ENCODE measurements around the gene NBAS.

The NBAS gene

GRCh38 chr2:15554525-15555218 is 6.5 kb downstream of the NBAS start:
- DNase-seq (ENCODE audit: low read depth) = no peak
- no peak overlapping the region for H3K4me3 ChIP-seq (ENCODE audit: low read depth, low read length)
- TF ChIP-seq MYC (IDR thresholded peaks at IDR 0.05; ENCODE audit: low read depth, low read length) (no peak), POLR2A (IDR thresholded peaks at IDR 0.05; ENCODE audit: extremely low read depth, insufficient read length) (no peak)
- TF ChIP-seq, protein P1, sequence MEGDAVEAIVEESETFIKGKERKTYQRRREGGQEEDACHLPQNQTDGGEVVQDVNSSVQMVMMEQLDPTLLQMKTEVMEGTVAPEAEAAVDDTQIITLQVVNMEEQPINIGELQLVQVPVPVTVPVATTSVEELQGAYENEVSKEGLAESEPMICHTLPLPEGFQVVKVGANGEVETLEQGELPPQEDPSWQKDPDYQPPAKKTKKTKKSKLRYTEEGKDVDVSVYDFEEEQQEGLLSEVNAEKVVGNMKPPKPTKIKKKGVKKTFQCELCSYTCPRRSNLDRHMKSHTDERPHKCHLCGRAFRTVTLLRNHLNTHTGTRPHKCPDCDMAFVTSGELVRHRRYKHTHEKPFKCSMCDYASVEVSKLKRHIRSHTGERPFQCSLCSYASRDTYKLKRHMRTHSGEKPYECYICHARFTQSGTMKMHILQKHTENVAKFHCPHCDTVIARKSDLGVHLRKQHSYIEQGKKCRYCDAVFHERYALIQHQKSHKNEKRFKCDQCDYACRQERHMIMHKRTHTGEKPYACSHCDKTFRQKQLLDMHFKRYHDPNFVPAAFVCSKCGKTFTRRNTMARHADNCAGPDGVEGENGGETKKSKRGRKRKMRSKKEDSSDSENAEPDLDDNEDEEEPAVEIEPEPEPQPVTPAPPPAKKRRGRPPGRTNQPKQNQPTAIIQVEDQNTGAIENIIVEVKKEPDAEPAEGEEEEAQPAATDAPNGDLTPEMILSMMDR (IDR thresholded peaks at IDR 0.05; ENCODE audit: low read depth, low read length) = no peak
- TF ChIP-seq, protein P2, sequence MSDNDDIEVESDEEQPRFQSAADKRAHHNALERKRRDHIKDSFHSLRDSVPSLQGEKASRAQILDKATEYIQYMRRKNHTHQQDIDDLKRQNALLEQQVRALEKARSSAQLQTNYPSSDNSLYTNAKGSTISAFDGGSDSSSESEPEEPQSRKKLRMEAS (IDR thresholded peaks at IDR 0.05; ENCODE audit: low read depth, low read length) = no peak

GRCh38 chr2:15553951-15554350 is 7.2 kb downstream of the NBAS start:
- no peak overlapping the region for H3K4me3 ChIP-seq (ENCODE audit: low read depth, low read length)
- TF ChIP-seq, protein P1 (IDR thresholded peaks at IDR 0.05; ENCODE audit: low read depth, low read length) = no peak
- TF ChIP-seq MYC (IDR thresholded peaks at IDR 0.05; ENCODE audit: low read depth, low read length) (no peak), POLR2A (IDR thresholded peaks at IDR 0.05; ENCODE audit: extremely low read depth, insufficient read length) (no peak)

GRCh38 chr2:15553519-15553918 is 7.6 kb downstream of the NBAS start:
- DNase-seq (ENCODE audit: low read depth) = no peak
- no peak for TF ChIP-seq POLR2A (IDR thresholded peaks at IDR 0.05; ENCODE audit: extremely low read depth, insufficient read length)
- TF ChIP-seq, protein P2 (IDR thresholded peaks at IDR 0.05; ENCODE audit: low read depth, low read length) = no peak
- TF ChIP-seq MYC (IDR thresholded peaks at IDR 0.05; ENCODE audit: low read depth, low read length) = no peak
- TF ChIP-seq, protein P1 (IDR thresholded peaks at IDR 0.05; ENCODE audit: low read depth, low read length) = no peak
- H3K4me3 ChIP-seq (ENCODE audit: low read depth, low read length) = no peak overlapping the region

More at GRCh38 chr2:15553951-15554350, 7.2 kb downstream of the NBAS start:
- DNase-seq (ENCODE audit: low read depth) = no peak

DNA sequence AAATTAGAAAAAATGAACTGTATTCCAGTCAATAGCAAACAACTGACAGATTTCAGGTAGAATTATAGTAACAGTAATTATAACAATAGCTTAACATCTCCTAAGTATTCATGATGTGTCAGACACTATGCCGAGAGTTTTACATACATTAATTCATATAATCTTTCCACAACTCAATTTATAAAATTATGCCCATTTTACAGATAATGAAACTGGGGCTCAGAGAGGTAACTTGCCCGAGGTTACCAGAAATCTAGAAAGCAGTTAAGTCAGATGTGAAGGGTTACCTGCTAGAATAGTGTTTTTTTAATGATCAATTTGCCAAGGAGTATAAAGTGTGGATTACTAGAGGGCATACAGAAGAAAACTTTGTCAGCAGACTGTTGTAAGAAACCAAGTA is 12.2 kb downstream of the NBAS start:
- no peak overlapping the region for H3K4me3 ChIP-seq (ENCODE audit: low read depth, low read length)
- no peak for DNase-seq (ENCODE audit: low read depth)
- TF ChIP-seq MYC (IDR thresholded peaks at IDR 0.05; ENCODE audit: low read depth, low read length) = no peak
- TF ChIP-seq, protein P1 (IDR thresholded peaks at IDR 0.05; ENCODE audit: low read depth, low read length) = no peak
- no peak for TF ChIP-seq POLR2A (IDR thresholded peaks at IDR 0.05; ENCODE audit: extremely low read depth, insufficient read length)
- TF ChIP-seq, protein P2 (IDR thresholded peaks at IDR 0.05; ENCODE audit: low read depth, low read length) = no peak

GRCh38 chr2:15547115-15547876 is 13.8 kb downstream of the NBAS start:
- TF ChIP-seq, protein P1 (IDR thresholded peaks at IDR 0.05; ENCODE audit: low read depth, low read length) = no peak
- TF ChIP-seq MYC (IDR thresholded peaks at IDR 0.05; ENCODE audit: low read depth, low read length) (no peak), POLR2A (IDR thresholded peaks at IDR 0.05; ENCODE audit: extremely low read depth, insufficient read length) (no peak)
- TF ChIP-seq, protein P2 (IDR thresholded peaks at IDR 0.05; ENCODE audit: low read depth, low read length) = no peak
- H3K4me3 ChIP-seq (ENCODE audit: low read depth, low read length) = no peak overlapping the region
- no peak for DNase-seq (ENCODE audit: low read depth)
